HG02588 (cell line): Measurements from ENCODE around the gene TRMT2A.

Experiments used
- ATAC-seq: cut with Tn5 transposase; IDR thresholded peaks from one replicate; pipeline ENCODE4 v1.9.1; 2021; ENCODE audit warnings: mild to moderate bottlenecking, moderate library complexity; ENCODE audit not compliant: unreplicated experiment

Gene TRMT2A

DNA sequence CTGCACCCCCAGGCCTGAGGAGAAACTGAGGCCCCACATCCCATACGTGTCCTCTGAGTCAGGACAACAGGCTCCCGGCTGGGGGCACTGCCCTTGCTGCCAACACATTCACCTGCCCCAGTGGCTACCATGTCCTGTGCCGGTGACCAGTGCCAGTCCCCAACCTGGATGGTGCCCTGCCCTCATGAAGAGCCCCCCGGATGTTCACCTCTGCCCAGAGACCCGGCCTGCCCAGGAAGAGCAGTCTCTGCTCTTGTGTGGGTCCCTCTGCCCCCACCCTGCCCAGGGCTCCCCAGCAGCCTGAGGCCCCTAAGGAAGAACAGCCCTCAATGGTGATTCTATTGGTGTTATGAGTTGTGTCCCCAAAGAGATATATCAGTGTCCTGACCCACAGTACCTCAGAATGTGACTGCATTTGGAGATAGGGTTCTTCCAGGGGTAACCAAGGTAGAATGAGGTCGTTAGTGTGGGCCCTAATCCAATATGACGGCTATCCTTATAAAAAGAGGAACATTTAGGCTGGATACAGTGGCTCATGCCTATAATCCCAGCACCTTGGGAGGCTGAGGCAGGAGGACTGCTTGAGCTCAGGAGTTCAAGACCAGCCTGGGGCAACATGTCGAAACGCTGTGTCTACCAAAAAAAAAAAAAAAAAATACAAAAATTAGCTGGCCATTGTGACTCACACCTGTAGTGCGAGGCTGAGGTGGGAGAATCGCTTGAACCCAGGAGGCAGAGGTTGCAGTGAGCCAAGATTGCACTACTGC lies 50.2 kb downstream of the TRMT2A start:
- ATAC-seq = no peak

DNA sequence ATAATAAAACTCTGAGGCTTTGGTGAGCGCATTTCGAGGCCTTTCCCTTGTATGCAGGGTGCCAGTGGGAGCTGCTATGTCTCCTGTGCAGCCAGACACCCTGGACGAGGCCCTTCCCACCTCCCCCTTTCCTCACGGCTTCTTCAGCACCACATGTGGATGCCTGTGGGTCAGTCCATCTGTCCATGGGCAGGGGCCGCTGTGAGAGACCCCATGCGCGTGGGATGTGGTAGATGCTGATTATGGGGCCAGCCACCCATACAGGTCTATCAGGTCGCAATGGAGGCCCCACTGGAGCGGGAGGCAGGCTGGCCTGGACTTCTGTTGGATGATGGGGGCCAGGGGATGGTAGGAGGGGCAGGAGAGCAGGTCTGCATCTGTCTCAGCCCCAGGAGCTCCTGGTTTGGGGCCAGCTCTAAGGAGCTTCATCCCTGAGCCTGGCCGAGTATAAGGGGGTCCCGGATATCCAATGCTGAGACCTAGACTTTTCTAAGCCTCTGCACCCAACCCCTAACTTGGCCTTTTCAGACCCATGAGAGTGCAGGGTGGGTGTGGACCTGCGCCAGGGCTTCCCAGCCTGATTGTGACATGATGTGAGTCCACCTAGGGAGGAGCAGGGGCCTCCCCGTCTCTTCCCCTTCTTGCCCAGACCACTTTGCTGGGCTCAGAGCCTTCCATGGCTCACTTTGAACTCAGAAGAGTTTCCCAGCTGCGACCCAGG lies 51.0 kb downstream of the TRMT2A start:
- no peak for ATAC-seq

DNA sequence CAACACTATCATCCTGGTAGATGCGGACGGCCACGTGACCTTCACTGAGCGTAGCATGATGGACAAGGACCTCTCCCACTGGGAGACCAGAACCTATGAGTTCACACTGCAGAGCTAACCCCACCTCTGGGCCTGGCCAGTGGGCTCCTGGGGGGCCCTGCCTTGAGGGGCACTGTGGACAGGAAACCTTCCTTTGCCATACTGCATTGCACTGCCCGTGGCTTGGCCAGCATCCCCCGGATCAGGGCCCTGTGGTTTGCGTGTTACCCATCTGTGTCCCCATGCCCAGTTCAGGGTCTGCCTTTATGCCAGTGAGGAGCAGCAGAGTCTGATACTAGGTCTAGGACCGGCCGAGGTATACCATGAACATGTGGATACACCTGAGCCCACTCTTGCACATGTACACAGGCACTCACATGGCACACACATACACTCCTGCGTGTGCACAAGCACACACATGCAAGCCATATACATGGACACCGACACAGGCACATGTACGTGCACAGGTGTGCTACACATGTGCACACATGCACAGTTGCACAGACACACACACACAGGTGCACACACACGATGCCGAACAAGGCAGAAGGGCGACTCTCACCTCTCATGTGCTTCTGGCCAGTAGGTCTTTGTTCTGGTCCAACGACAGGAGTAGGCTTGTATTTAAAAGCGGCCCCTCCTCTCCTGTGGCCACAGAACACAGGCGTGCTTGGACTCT lies 52.3 kb downstream of the TRMT2A start:
- no peak for ATAC-seq

DNA sequence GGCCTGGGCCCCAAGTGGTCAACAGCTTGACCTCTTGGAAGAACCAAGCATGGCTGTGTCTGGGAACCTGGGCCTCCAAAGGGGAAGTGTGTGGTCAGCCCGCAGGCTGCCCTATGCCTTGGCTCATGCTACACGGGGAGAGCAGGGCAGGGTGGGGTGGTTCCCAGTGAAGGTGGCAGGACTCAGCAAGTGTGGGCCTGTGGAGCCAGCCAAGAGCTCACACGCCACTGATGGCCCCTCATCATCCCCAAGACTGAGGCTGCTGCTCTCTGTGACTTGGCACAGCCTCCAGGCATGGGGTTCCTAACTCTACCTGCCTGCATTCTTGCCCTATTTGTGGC lies 52.9 kb downstream of the TRMT2A start:
- ATAC-seq = no peak

DNA sequence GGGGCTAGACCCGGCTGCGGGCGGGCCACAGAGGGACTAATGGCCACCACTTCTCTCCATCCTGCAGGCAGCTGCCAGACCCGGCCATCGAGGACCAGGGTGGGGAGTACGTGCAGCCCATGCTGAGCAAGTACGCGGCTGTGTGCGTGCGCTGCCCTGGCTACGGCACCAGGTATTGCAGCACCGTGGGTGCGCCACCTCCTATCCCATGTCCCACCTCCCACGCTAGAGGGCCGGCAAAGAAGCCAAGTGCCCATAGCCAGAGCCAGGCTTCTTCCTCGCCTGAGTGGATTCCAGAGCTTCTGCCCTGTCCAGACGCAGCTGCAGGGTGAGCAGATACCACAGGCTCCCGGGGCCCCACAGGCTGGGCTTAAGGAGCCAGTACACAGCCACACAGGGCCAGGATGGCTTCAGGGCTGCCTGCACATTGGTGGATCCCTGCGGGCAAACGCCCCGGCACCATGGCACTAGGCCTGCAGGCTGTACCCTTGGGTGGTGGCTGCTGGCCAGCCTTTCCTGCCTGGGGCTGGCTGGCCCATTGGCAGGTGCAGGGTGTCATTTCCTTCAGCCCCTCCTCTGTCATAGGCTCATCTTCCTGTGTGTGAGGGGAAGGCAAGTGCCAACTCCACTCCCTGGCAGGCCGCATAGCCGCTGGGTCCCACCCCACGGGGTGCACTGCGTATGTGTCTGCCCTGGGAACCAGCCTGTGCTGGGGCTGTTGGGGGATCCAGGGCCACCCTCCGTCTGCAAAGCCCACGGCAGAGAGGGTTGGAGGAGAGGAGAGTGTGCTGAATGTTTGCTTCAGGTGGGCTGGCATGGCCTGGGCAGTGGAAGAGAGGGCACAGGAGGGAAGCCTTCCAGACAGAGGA lies 53.5 kb downstream of the TRMT2A start:
- no peak for ATAC-seq

DNA sequence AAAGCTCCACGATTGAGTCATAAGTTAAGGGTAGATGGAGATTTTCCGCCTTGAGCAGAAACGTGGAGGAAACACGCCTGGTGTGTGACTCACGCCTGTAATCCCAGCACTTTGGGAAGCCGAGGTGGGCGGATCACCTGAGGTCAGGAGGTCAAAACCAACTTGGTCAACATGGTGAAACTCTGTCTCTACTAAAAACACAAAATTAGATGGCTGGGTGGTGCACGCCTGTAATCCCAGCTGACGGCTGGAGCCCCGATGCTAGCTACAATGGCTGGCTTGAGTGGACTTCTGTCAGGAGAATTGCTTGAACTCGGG lies 54.3 kb downstream of the TRMT2A start:
- no peak for ATAC-seq

DNA sequence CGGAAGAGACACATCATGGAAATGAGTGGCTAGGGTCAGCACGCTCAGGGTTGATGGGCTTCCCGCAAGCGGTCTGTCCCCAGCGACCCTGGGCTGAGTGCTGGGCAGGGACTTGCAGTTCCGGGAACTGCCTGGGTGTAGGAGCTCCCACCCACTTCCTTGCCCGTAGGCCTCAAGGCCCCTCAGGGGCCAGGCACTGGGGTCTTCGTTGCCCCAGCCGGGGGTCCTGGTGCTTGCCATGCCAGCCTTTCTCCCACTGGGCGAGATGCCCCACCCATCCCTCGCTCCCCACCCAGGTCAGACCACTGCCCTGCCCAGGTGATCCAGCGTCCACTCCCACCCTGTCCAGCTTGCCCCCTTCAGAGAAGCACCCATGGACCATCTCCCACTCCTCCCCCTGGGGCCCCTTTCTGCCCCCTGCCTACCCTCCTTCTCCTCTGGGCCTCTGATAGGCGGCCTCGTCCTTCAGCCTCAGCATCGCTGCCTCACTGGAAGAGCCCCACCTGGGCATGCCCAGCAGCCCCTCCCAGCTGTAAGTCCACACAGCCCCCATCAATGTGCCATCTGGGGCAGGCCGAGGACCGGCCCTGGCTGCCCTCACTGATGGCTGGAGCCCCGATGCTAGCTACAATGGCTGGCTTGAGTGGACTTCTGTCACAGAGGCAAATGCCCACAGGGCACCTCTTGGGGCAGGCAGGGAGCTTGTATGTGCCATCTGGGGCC lies 54.8 kb downstream of the TRMT2A start:
- no peak for ATAC-seq
